Measurements from ENCODE around the gene TSPAN17. TPM values are rescaled to one million over a fixed set of nuclear protein-coding genes. Genes with fewer than 3 reads are reported as not detected.

TSPAN17 gene
- total RNA-seq, 5 donors from 2014 or later (not counting 1 experiment from before 2014, with no cell fraction given): 20.2 to 39.3 (median 30.0) TPM

GRCh38 chr5:176653401-176654385 lies 6.4 kb downstream of the TSPAN17 start:
- CTCF ChIA-PET: no interaction called here
- POLR2A ChIA-PET: no interaction called here
- peak; percentile 5 to 18 (median 10) for ATAC-seq (replicated peaks in 1 of 4)

GRCh38 chr5:176654856-176655255 lies 7.6 kb downstream of the TSPAN17 start:
- H3K4me3 Mint-ChIP-seq: no peak overlapping the region
- no peaks in the 10 kb centered on the region for H3K27me3 ChIP-seq (replicated peaks in 1 of 2; ENCODE audit: control insufficient read depth in 2 of 2, extremely low read depth in 1 of 2, insufficient read depth in 2 of 2, low read length in 1 of 2)
- CTCF ChIA-PET: no interaction called here

More at GRCh38 chr5:176653401-176654385, 6.4 kb downstream of the TSPAN17 start:
- Mint-ChIP-seq H3K4me3 (peak overlapping the region in 1 of 3 donors; percentile 21), H3K4me1 (peaks cover 59 to 67% (median 62%) of the 10 kb centered on the region in 3 donors), H3K9me3 (no peaks in the 10 kb centered on the region), H3K27me3 (no peaks in the 10 kb centered on the region), H3K27ac (peak overlapping the region; percentile 77 to 85), H3K36me3 (peaks cover 15% of the 10 kb centered on the region)
- peak in 9 of 35 experiments; percentile 13 to 46 (median 27) for DNase-seq
- 69% methylated on average over 18 of the region's 18 CpGs for WGBS (ENCODE audit: insufficient coverage)
- no peaks in the 10 kb centered on the region for H3K27me3 ChIP-seq (replicated peaks in 1 of 2; ENCODE audit: control insufficient read depth in 2 of 2, extremely low read depth in 1 of 2, insufficient read depth in 2 of 2, low read length in 1 of 2)
- peaks cover 11 to 73% of the 10 kb centered on the region in 2 experiments for H3K4me1 ChIP-seq (ENCODE audit: control insufficient read depth in 1 of 2, extremely low read depth in 1 of 2, insufficient read depth in 2 of 2, low read length in 2 of 2)
- H3K4me3 ChIP-seq (ENCODE audit: control insufficient read depth in 1 of 2, extremely low read depth in 1 of 2, low read length in 1 of 2): no peak overlapping the region
- peaks cover 0 to 14% of the 10 kb centered on the region in 2 donors for H3K36me3 ChIP-seq (ENCODE audit: control insufficient read depth in 2 of 2, extremely low read depth in 1 of 2, insufficient read depth in 1 of 2, low read length in 1 of 2)
- H3K27ac ChIP-seq (ENCODE audit: low read length): peak overlapping the region; percentile 19
- no peaks in the 10 kb centered on the region for H3K9me3 ChIP-seq

GRCh38 chr5:176656467-176656990 lies 9.2 kb downstream of the TSPAN17 start:
- 95% methylated on average over 13 of the region's 13 CpGs for WGBS (ENCODE audit: insufficient coverage)
- DNase-seq: no peak
- Histone ChIP-seq H3K9me3 (no peaks in the 10 kb centered on the region), H3K4me3 (ENCODE audit: control insufficient read depth in 1 of 2, extremely low read depth in 1 of 2, low read length in 1 of 2) (no peak overlapping the region), H3K4me1 (ENCODE audit: control insufficient read depth in 1 of 2, extremely low read depth in 1 of 2, insufficient read depth in 2 of 2, low read length in 2 of 2) (peaks cover 11 to 70% of the 10 kb centered on the region in 2 experiments), H3K27me3 (replicated peaks in 1 of 2; ENCODE audit: control insufficient read depth in 2 of 2, extremely low read depth in 1 of 2, insufficient read depth in 2 of 2, low read length in 1 of 2) (peaks cover 0 to 4% of the 10 kb centered on the region in 2 experiments), H3K36me3 (ENCODE audit: control insufficient read depth in 2 of 2, extremely low read depth in 1 of 2, insufficient read depth in 1 of 2, low read length in 1 of 2) (peaks cover 0 to 14% of the 10 kb centered on the region in 2 donors), H3K27ac (ENCODE audit: low read length) (no peak overlapping the region)
- Mint-ChIP-seq H3K4me3 (no peak overlapping the region), H3K27ac (no peak overlapping the region), H3K36me3 (peaks cover 15% of the 10 kb centered on the region), H3K27me3 (peaks cover 0 to under 1% of the 10 kb centered on the region in 2 donors), H3K4me1 (peaks cover 52 to 62% (median 55%) of the 10 kb centered on the region in 3 donors), H3K9me3 (no peaks in the 10 kb centered on the region)
- ATAC-seq (replicated peaks in 1 of 4): no peak
- POLR2A ChIA-PET: no interaction called here
- CTCF ChIA-PET: interaction anchor here in 1 of 2 donors (1.0 kb wide), 1 partner anchor 10 kb away, joined by 3 read pairs; no protein-coding TSS in a partner anchor

More at GRCh38 chr5:176654856-176655255, 7.6 kb downstream of the TSPAN17 start:
- no peaks in the 10 kb centered on the region for H3K9me3 Mint-ChIP-seq
- H3K27ac Mint-ChIP-seq: no peak overlapping the region
- H3K36me3 Mint-ChIP-seq: peaks cover 15% of the 10 kb centered on the region
- Histone ChIP-seq H3K4me3 (ENCODE audit: control insufficient read depth in 1 of 2, extremely low read depth in 1 of 2, low read length in 1 of 2) (no peak overlapping the region), H3K9me3 (no peaks in the 10 kb centered on the region), H3K27ac (ENCODE audit: low read length) (no peak overlapping the region), H3K4me1 (ENCODE audit: control insufficient read depth in 1 of 2, extremely low read depth in 1 of 2, insufficient read depth in 2 of 2, low read length in 2 of 2) (peaks cover 11 to 72% of the 10 kb centered on the region in 2 experiments), H3K36me3 (ENCODE audit: control insufficient read depth in 2 of 2, extremely low read depth in 1 of 2, insufficient read depth in 1 of 2, low read length in 1 of 2) (peaks cover 0 to 14% of the 10 kb centered on the region in 2 donors)
- H3K27me3 Mint-ChIP-seq: no peaks in the 10 kb centered on the region
- POLR2A ChIA-PET: no interaction called here
- WGBS (ENCODE audit: insufficient coverage): no CpG with 5 or more reads among the region's 14 CpGs
- ATAC-seq (replicated peaks in 1 of 4) (peak in 1 of 4 experiments; percentile 36), DNase-seq (peak in 3 of 35 experiments; percentile 15 to 27 (median 24))
- H3K4me1 Mint-ChIP-seq: peaks cover 60 to 67% (median 60%) of the 10 kb centered on the region in 3 donors

- Histone ChIP-seq H3K27ac (ENCODE audit: low read length) (no peak overlapping the region), H3K36me3 (ENCODE audit: control insufficient read depth in 2 of 2, extremely low read depth in 1 of 2, insufficient read depth in 1 of 2, low read length in 1 of 2) (peaks cover 0 to 11% of the 10 kb centered on the region in 2 donors), H3K27me3 (replicated peaks in 1 of 2; ENCODE audit: control insufficient read depth in 2 of 2, extremely low read depth in 1 of 2, insufficient read depth in 2 of 2, low read length in 1 of 2) (peaks cover 0 to 16% of the 10 kb centered on the region in 2 experiments), H3K4me3 (ENCODE audit: control insufficient read depth in 1 of 2, extremely low read depth in 1 of 2, low read length in 1 of 2) (peak overlapping the region in 1 of 2 donors; percentile 3), H3K4me1 (ENCODE audit: control insufficient read depth in 1 of 2, extremely low read depth in 1 of 2, insufficient read depth in 2 of 2, low read length in 2 of 2) (peaks cover 7 to 54% of the 10 kb centered on the region in 2 experiments), H3K9me3 (no peaks in the 10 kb centered on the region)
- CTCF ChIA-PET: interaction anchor here (0.6 to 2.0 kb wide), 5 partner anchors 10 to 1409 kb away, joined by 3 to 9 read pairs (median 3); partner anchors contain the start of gene CLTB (in 1 of the 2)
- H3K27ac Mint-ChIP-seq: peak overlapping the region; percentile 46 to 93
- WGBS (ENCODE audit: insufficient coverage): 86% methylated on average over 8 of the region's 14 CpGs
- ATAC-seq (replicated peaks in 1 of 4): peak; percentile 71 to 79 (median 74)
- H3K27me3 Mint-ChIP-seq: peaks cover 2 to 3% of the 10 kb centered on the region in 2 donors
- H3K9me3 Mint-ChIP-seq: no peaks in the 10 kb centered on the region
- peak overlapping the region; percentile 68 to 78 (median 71) for H3K4me3 Mint-ChIP-seq
- DNase-seq: peak; percentile 19 to 81 (median 56)
- POLR2A ChIA-PET: no interaction called here
- peaks cover 38 to 46% (median 39%) of the 10 kb centered on the region in 3 donors for H3K4me1 Mint-ChIP-seq
- H3K36me3 Mint-ChIP-seq: peaks cover 15% of the 10 kb centered on the region
Observed at GRCh38 chr5:176658007-176658599, 10.8 kb downstream of the TSPAN17 start.

GRCh38 chr5:176658817-176659511 lies 11.7 kb downstream of the TSPAN17 start:
- peak overlapping the region; percentile 68 to 78 (median 71) for H3K4me3 Mint-ChIP-seq
- H3K27ac Mint-ChIP-seq: peak overlapping the region; percentile 92 to 93
- H3K36me3 Mint-ChIP-seq: peaks cover 7% of the 10 kb centered on the region
- H3K27me3 Mint-ChIP-seq: peaks cover 6 to 7% of the 10 kb centered on the region in 2 donors
- Histone ChIP-seq H3K27me3 (replicated peaks in 1 of 2; ENCODE audit: control insufficient read depth in 2 of 2, extremely low read depth in 1 of 2, insufficient read depth in 2 of 2, low read length in 1 of 2) (peaks cover 0 to 19% of the 10 kb centered on the region in 2 experiments), H3K27ac (ENCODE audit: low read length) (peak overlapping the region; percentile 37), H3K36me3 (ENCODE audit: control insufficient read depth in 2 of 2, extremely low read depth in 1 of 2, insufficient read depth in 1 of 2, low read length in 1 of 2) (peaks cover 0 to 11% of the 10 kb centered on the region in 2 donors), H3K4me3 (ENCODE audit: control insufficient read depth in 1 of 2, extremely low read depth in 1 of 2, low read length in 1 of 2) (peak overlapping the region; percentile 33 to 52), H3K4me1 (ENCODE audit: control insufficient read depth in 1 of 2, extremely low read depth in 1 of 2, insufficient read depth in 2 of 2, low read length in 2 of 2) (peaks cover 7 to 45% of the 10 kb centered on the region in 2 experiments), H3K9me3 (no peaks in the 10 kb centered on the region)
- ATAC-seq (replicated peaks in 1 of 4): peak in 2 of 4 experiments; percentile 34 to 39
- no peaks in the 10 kb centered on the region for H3K9me3 Mint-ChIP-seq
- ChIA-PET CTCF (interaction anchor here (0.6 to 2.0 kb wide), 6 partner anchors 11 to 1408 kb away, joined by 3 to 9 read pairs (median 3); no protein-coding TSS in a partner anchor), POLR2A (no interaction called here)
- peaks cover 30 to 38% (median 32%) of the 10 kb centered on the region in 3 donors for H3K4me1 Mint-ChIP-seq
- 46% methylated on average over 5 of the region's 11 CpGs for WGBS (ENCODE audit: insufficient coverage)
- DNase-seq: peak in 3 of 35 experiments; percentile 4 to 64 (median 24)
